NB4 (cell line): ENCODE results near the gene GNAO1.
A peak's percentile ranks its signal among the peaks of the same experiment; 100 is the strongest.

Experiments used
- DNase-seq: peaks from one replicate; pipeline ENCODE4 v3.0.0; 2010; ENCODE audit warnings: low read depth
- H3K4me3 ChIP-seq: one replicate; pipeline ENCODE4 v1.5.1; 2011; ENCODE audit warnings: mild to moderate bottlenecking, low read depth, low read length, moderate library complexity
- MYC ChIP-seq: IDR thresholded peaks from 2 replicates; pipeline ENCODE4 v1.6.1; 2011; ENCODE audit warnings: low read depth, low read length
- POLR2A ChIP-seq: IDR thresholded peaks from 2 replicates; pipeline ENCODE4 v1.6.1; 2011; ENCODE audit warnings: mild to moderate bottlenecking; ENCODE audit not compliant: insufficient read length; ENCODE audit errors: extremely low read depth
- TF ChIP-seq, protein P1 (sequence below): IDR thresholded peaks from one replicate; pipeline ENCODE4 v1.5.1; 2012; ENCODE audit warnings: low read depth, low read length
- TF ChIP-seq, protein P2 (sequence below): IDR thresholded peaks from 2 replicates; pipeline ENCODE4 v1.6.1; 2011; ENCODE audit warnings: low read depth, low read length

Gene GNAO1

DNA sequence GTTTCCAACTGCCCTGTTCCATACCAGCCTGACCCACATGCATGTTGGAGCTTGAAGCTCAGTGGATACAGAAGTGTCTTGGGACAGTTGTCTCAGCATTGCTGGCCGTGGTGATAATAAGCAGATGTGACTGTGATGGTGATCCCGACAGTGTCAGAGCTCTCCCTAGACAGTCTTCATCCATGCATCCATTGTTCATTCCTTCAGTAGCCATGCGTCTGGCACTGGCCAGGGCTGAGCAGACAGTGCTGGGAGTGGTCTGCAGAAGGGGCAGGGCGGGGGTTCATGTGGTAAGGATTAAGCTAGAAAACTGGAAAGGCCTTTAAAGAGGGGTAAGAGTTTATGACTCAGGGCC lies 68.1 kb downstream of the GNAO1 start:
- TF ChIP-seq, protein P1, sequence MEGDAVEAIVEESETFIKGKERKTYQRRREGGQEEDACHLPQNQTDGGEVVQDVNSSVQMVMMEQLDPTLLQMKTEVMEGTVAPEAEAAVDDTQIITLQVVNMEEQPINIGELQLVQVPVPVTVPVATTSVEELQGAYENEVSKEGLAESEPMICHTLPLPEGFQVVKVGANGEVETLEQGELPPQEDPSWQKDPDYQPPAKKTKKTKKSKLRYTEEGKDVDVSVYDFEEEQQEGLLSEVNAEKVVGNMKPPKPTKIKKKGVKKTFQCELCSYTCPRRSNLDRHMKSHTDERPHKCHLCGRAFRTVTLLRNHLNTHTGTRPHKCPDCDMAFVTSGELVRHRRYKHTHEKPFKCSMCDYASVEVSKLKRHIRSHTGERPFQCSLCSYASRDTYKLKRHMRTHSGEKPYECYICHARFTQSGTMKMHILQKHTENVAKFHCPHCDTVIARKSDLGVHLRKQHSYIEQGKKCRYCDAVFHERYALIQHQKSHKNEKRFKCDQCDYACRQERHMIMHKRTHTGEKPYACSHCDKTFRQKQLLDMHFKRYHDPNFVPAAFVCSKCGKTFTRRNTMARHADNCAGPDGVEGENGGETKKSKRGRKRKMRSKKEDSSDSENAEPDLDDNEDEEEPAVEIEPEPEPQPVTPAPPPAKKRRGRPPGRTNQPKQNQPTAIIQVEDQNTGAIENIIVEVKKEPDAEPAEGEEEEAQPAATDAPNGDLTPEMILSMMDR = no peak
- TF ChIP-seq POLR2A (no peak), MYC (no peak)
- TF ChIP-seq, protein P2, sequence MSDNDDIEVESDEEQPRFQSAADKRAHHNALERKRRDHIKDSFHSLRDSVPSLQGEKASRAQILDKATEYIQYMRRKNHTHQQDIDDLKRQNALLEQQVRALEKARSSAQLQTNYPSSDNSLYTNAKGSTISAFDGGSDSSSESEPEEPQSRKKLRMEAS = no peak
- H3K4me3 ChIP-seq = no peak overlapping the region
- DNase-seq = no peak

DNA sequence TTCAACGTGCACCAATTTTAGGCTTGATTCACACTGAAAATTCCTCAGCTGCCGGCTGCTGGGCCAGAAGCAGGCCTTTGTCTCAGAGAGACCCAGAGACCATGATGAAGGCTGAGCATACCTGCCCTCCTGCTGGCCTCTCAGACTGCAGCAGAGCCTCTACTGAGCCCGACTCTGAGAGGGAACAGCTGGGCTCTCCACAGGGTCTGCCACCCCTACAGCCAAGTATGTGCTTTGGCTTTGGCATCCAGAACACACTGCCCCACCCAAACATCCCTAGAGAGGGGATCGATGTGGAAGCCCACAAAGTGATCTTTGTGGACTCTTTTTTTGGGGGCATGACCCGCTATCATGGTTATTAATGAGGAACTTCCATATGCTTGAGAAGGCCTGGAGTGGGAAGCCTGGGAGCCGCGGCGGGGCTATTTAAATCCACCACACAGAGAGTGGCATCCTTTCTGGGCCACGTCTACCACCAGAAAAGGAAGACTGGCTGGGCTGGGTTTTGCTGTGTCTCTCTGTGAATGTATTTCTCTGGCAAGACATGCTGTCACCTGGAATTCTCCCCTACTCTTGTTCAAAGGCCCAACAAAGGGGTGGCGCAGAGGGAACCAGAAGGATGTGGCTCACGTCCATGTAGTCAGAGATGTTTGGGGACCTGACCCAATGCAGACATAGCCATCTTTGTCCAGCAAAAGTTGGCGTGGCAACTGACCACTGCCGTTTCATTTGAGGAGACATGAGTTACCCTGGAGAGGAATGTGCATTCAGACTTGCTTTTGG lies 69.3 kb downstream of the GNAO1 start:
- H3K4me3 ChIP-seq = no peak overlapping the region
- TF ChIP-seq MYC (no peak), POLR2A (no peak)
- TF ChIP-seq, protein P2 = no peak
- TF ChIP-seq, protein P1 = no peak
- no peak for DNase-seq

DNA sequence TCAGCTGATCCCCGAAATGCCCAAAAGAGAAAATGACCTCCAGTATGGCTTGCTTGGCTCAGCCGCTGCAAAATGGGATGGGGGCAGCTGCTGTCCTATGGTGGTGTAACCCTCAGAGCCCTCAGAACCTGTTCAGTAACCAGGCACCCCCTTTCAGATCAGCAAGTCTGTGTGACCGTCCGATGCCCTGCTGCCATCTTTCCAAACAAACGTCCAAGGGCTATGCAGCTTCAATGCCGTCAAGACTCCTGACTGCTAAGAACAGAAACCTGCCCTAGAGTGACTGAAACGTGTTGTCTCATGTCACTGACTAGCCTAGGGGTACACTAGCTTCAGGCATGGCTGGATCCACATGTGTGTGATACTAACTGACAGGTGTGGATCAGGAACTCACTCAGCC lies 70.4 kb downstream of the GNAO1 start:
- TF ChIP-seq, protein P2 = no peak
- TF ChIP-seq POLR2A (no peak), MYC (no peak)
- TF ChIP-seq, protein P1 = no peak
- H3K4me3 ChIP-seq = no peak overlapping the region
- DNase-seq = no peak

DNA sequence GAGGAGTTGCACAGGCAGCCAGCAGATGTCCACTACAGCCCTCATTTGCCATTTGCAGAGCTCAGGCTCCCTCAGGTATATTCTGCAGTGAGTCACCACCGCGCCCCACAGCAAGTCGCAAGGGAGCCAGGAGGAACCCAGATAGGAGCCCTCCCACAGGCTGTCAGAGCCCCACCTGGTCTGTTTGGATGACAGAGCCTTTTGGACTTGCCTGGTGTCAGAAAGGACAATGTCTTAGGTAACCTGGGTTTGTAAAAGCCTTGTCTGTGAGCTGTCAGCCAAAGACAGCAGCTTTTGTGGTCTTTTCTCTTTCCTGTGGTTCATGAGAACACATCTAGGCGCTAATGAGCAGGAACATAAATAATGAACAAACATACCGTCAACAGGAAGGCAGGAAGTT lies 70.9 kb downstream of the GNAO1 start:
- no peak overlapping the region for H3K4me3 ChIP-seq
- DNase-seq = peak; percentile 7
- TF ChIP-seq, protein P1 = no peak
- no peak for TF ChIP-seq MYC
- TF ChIP-seq, protein P2 = no peak

DNA sequence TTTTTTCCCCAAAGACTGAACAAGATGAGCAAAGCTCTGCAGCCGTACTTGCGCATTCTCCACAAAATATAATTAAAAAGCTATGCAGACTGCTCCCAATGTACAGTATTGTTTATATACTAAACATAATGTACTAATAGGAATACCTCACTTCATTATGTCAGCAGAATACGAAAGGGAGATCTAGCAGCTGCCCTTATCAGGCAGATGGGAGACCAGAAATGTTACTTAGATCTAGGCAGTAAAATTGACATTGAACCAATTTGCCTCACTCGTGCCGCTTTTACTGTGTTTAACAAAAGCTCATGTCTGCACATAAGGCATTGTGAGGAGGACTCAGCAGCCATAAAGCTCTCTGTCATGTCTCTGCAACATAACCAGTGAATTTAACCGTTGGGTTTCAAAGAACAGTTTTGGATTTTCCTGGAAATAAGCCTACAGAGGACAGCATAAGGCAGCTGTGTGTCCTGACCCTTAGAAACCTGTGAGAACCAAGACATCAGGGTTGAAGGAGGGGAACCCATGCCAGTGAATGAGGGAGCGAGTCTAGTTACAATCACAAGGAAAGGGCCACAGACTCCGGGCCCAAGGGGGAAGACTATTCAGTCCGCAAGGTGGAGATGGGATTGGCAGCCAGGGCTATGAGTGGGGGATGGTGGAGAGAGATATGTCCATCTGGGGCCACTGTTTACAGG lies 71.4 kb downstream of the GNAO1 start:
- TF ChIP-seq MYC (no peak), POLR2A (no peak)
- TF ChIP-seq, protein P2 = no peak
- TF ChIP-seq, protein P1 = no peak
- H3K4me3 ChIP-seq = no peak overlapping the region
- DNase-seq = no peak
